Heart left ventricle (tissue), 16 donors: ENCODE measurements around the gene LLGL2. TPM values are rescaled to one million over a fixed set of nuclear protein-coding genes. Genes with fewer than 3 reads are reported as not detected.

Experiments
- ATAC-seq, 4 donors: fragments of 200-7000 bp; cut with Tn5 transposase; one replicate each; pipeline ENCODE4 v1.9.1; 2020 to 2022; ENCODE audit warnings: moderate library complexity in 4 of 4, mild to moderate bottlenecking in 3 of 4, moderate number of reproducible peaks in 1 of 4
- DNase-seq, 5 donors: peaks; one replicate each; pipeline ENCODE4 v3.0.0-alpha.2; 2020
- H3K27ac ChIP-seq, 12 donors: fragments of 200-600 bp; sonication (generic) in 4 of 12; one replicate each; pipeline versions ENCODE4 v1.5.0 to v1.8.0; 2016 to 2022; ENCODE audit warnings: mild to moderate bottlenecking in 2 of 12
- H3K27me3 ChIP-seq, 9 donors: fragments of 200-600 bp; sonication (generic) in 2 of 9; one replicate each; pipeline versions ENCODE4 v1.5.1 to v1.8.0; 2016 to 2022; ENCODE audit warnings: mild to moderate bottlenecking in 3 of 9
- H3K36me3 ChIP-seq, 9 donors: fragments of 200-600 bp; sonication (generic) in 2 of 9; one replicate each; pipeline versions ENCODE4 v1.5.0 to v1.8.0; 2018 to 2022; ENCODE audit warnings: mild to moderate bottlenecking in 2 of 9
- H3K4me1 ChIP-seq, 12 donors: fragments of 200-600 bp; sonication (generic) in 4 of 12; one replicate each; pipeline versions ENCODE4 v1.5.0 to v1.8.0; 2016 to 2022; ENCODE audit warnings: mild to moderate bottlenecking in 3 of 12
- H3K4me3 ChIP-seq, 12 donors: fragments of 200-600 bp; sonication (generic) in 4 of 12; one replicate each; pipeline versions ENCODE4 v1.5.0 to v1.8.0; 2017 to 2022; ENCODE audit warnings: mild to moderate bottlenecking in 9 of 12, moderate library complexity in 4 of 12
- H3K9me3 ChIP-seq, 12 donors: fragments of 200-600 bp; sonication (generic) in 4 of 12; one replicate each; pipeline versions ENCODE4 v1.5.0 to v1.8.0; 2016 to 2022; ENCODE audit warnings: mild to moderate bottlenecking in 1 of 12
- CTCF ChIP-seq, 12 donors: fragments of 200-600 bp; sonication (generic) in 4 of 12; IDR thresholded peaks; one replicate each; pipeline versions ENCODE4 v1.5.0 to v1.8.0; 2018 to 2022; ENCODE audit warnings: antibody characterized with exemption in 12 of 12, mild to moderate bottlenecking in 5 of 12
- POLR2A ChIP-seq, 2 donors: fragments of 450-650 bp; IDR thresholded peaks; one replicate each; pipeline ENCODE4 v1.6.1; 2017; ENCODE audit warnings: antibody characterized with exemption in 2 of 2, mild to moderate bottlenecking in 2 of 2, moderate library complexity in 2 of 2
- WGBS, 4 donors: extraction: QIAGEN DNeasy Blood & Tissue Kit in 2 of 4; methylation state at CpG; one replicate each; pipeline versions ENCODE4 v1.1.5 to v1.1.7; 2013 to 2018; 5-methylcytosine and 5-hydroxymethylcytosine counted together
- intact Hi-C, 10 donors: fragments of 100-400 bp; cut with DNase I; formaldehyde crosslinking; loops; one replicate each; pipeline versions ENCODE4 v1.11.1 to v1.14.2; 2022
- polyA plus RNA-seq, 2 donors: library from polyadenylated mRNA; stranded (reverse); fragments of 200-250 nt; gene quantifications; one replicate each; pipeline ENCODE4 v1.2.3, GENCODE V29; 2013
- total RNA-seq, 9 donors: library from RNA; depleted of rRNA in 2 of 9; stranded (reverse); fragments of >200 nt in 2 of 9; fragmentation: NEBNext Ultra II Directional in 3 of 9; extraction: Animal tissue kit (Norgen Biotek cat#: 25700) in 3 of 9; gene quantifications; one replicate each; pipeline versions ENCODE4 v1.1.0 to v1.2.4, GENCODE V29; 2016 to 2023
- donor health status: ischemic (EF 13 %, LVEDD 7.1; RV severe dilation, severe dysfunction).
- donor health status: healthy with polysubstance abuse.
- donor health status: DM: no; HTN: yes; CAD: no.
- donor health status: DM: no; HTN: no; CAD: no.
- donor health status: ischemic (EF 25% LVEDD 6.9; RV normal size, moderate dysfunction).
- donor health status: ischemic (EF 25% LVEDD 5.7; RV mildly dilated, moderate dysfunction).
- donor health status: healthy.
- donor health status: DM: yes; HTN: yes; CAD: no.
- donor health status: ischemic (EF 35%, LVEDD 5.7; RV mildly dilated, moderate dysfunction).
- donor health status: nonischemic (EF 11% LVEDD 7.7; RV severe dilation, severe dysfunction).
- donor health status: DM: yes; HTN: yes; CAD: no.
- donor health status: PGD.
- donor health status: ischemic (EF 29% LVEDD 5.4; RV normal size, mild dysfunction).
- donor health status: nonischemic (EF 23%, LVEDD 6.1; RV moderate dilation, normal function).

Gene LLGL2
- total and polyA plus RNA-seq, 11 donors: 1.8 to 8.1 (median 3.6) TPM

GRCh38 chr17:75481194-75482068 lies 44.1 kb upstream of the LLGL2 start:
- TF ChIP-seq CTCF (IDR thresholded peaks at IDR 0.05): no peak
- no peak for TF ChIP-seq POLR2A (IDR thresholded peaks at IDR 0.05)
- no peaks in the 10 kb centered on the region for H3K27me3 ChIP-seq
- H3K4me3 ChIP-seq: no peak overlapping the region
- H3K9me3 ChIP-seq: no peaks in the 10 kb centered on the region
- intact Hi-C loops: no loop called here
- peak overlapping the region in 2 of 12 donors; percentile 4 to 9 for H3K27ac ChIP-seq
- 72 to 84% (median 82%) methylated on average over 11 to 13 of the region's 13 CpGs for WGBS, 4 donors
- DNase-seq: peak in 1 of 5 donors; percentile 15
- peaks cover 0 to 4% (median 0%) of the 10 kb centered on the region in 9 donors for H3K36me3 ChIP-seq
- ATAC-seq: no peak
- H3K4me1 ChIP-seq: peaks cover 9 to 61% (median 37%) of the 10 kb centered on the region in 12 donors

GRCh38 chr17:75482098-75482942 lies 43.2 kb upstream of the LLGL2 start:
- Histone ChIP-seq H3K27ac (no peak overlapping the region), H3K4me1 (peaks cover under 1 to 61% (median 35%) of the 10 kb centered on the region in 12 donors), H3K27me3 (no peaks in the 10 kb centered on the region), H3K36me3 (peaks cover 0 to 4% (median 0%) of the 10 kb centered on the region in 9 donors), H3K9me3 (no peaks in the 10 kb centered on the region), H3K4me3 (no peak overlapping the region)
- TF ChIP-seq POLR2A (IDR thresholded peaks at IDR 0.05): no peak
- no peak for TF ChIP-seq CTCF (IDR thresholded peaks at IDR 0.05)
- DNase-seq (peak in 1 of 5 donors; percentile 18), ATAC-seq (no peak)
- intact Hi-C loops: no loop called here
- 89 to 91% (median 90%) methylated on average over 16 of the region's 16 CpGs for WGBS, 4 donors

GRCh38 chr17:75485688-75486087 lies 39.8 kb upstream of the LLGL2 start:
- peak in 1 of 5 donors; percentile 26 for DNase-seq
- Histone ChIP-seq H3K4me3 (peak overlapping the region in 2 of 12 donors; percentile 3), H3K9me3 (no peaks in the 10 kb centered on the region), H3K36me3 (peaks cover 0 to 17% (median under 1%) of the 10 kb centered on the region in 9 donors), H3K4me1 (peaks cover 6 to 75% (median 56%) of the 10 kb centered on the region in 12 donors), H3K27ac (peak overlapping the region in 10 of 12 donors; percentile 20 to 77 (median 55)), H3K27me3 (no peaks in the 10 kb centered on the region)
- TF ChIP-seq POLR2A (IDR thresholded peaks at IDR 0.05) (no peak), CTCF (IDR thresholded peaks at IDR 0.05) (no peak)
- intact Hi-C loops: no loop called here
- no peak for ATAC-seq
- 70 to 83% (median 77%) methylated on average over 5 to 12 of the region's 12 CpGs for WGBS, 4 donors
